Effector memory CD4-positive, alpha-beta T cell (primary cell): ENCODE data around the gene MLLT10.

ENCODE experiments used
- DNase-seq, 3 donors: peaks; one replicate each; pipeline ENCODE4 v3.0.0-alpha.2; 2020
- H3K27ac ChIP-seq: 2 replicates; pipeline ENCODE4 v1.7.0; 2013; ENCODE audit warnings: mild to moderate bottlenecking, low read length, moderate library complexity; ENCODE audit not compliant: insufficient read depth, poor library complexity, severe bottlenecking
- H3K27me3 ChIP-seq: replicated peaks from 2 replicates; pipeline ENCODE4 v1.7.0; 2013; ENCODE audit warnings: mild to moderate bottlenecking, low read length; ENCODE audit not compliant: insufficient read depth, control insufficient read depth, poor library complexity, severe bottlenecking
- H3K36me3 ChIP-seq: 2 replicates; pipeline ENCODE4 v1.7.0; 2013; ENCODE audit warnings: mild to moderate bottlenecking, low read length, moderate library complexity; ENCODE audit not compliant: control insufficient read depth, insufficient read depth
- H3K4me1 ChIP-seq: 2 replicates; pipeline ENCODE4 v1.7.0; 2013; ENCODE audit warnings: low read length, mild to moderate bottlenecking; ENCODE audit not compliant: control insufficient read depth, insufficient read depth, poor library complexity, severe bottlenecking
- H3K4me3 ChIP-seq: 2 replicates; pipeline ENCODE4 v1.7.0; 2013; ENCODE audit warnings: low read length, low read depth, mild to moderate bottlenecking; ENCODE audit not compliant: insufficient read depth, poor library complexity, severe bottlenecking
- H3K9me3 ChIP-seq: 2 replicates; pipeline ENCODE4 v1.7.0; 2013; ENCODE audit warnings: mild to moderate bottlenecking, low read length, moderate library complexity; ENCODE audit not compliant: control insufficient read depth

Gene MLLT10

DNA sequence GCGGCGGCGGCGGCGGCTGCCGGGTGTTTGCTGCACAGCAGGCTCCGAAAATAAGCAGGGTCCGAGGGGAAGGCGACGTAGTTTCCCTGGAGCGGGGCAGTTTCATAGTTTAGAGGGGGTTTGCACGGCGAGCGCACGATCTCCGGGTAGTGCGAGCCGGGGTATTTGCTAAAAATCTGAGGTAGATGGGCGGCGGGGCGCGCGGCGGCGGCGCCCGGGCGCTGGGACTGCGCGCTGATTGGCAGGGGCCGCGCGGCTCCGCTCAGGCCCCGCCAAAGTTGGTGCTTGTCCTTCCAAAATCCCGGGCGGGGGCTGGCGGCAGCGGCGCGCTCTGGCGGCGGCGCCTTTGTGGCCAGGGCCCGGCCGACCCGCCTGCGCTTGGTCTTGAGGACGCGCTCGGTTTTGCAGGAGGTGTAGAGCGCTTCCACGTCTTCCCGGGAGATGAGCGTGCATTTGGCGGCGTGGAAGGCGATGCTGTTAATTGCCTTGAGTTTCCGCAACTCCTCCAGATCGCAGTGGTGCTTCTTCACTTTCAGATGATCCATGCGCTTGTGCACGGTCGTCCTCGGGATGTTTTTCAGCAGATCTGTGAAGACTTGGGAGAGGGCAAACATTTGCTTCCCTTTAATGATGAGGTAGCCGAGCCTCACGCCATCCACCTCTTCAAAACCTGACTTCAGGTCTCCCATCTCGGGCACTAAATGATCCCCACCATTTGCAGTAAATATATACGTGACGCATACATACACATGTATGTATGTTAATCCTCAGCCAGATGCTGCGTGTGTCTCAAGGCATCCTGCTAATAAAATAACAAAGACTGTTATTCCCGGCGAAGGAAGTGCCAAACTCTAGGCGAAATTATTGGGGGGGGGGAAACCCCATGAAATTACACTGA is 16.6 kb upstream of the MLLT10 start:
- Histone ChIP-seq H3K4me1 (peaks cover 34% of the 10 kb centered on the region), H3K27me3 (peaks cover 87% of the 10 kb centered on the region), H3K36me3 (no peaks in the 10 kb centered on the region), H3K4me3 (peak overlapping the region; percentile 50), H3K27ac (no peak overlapping the region), H3K9me3 (no peaks in the 10 kb centered on the region)
- DNase-seq = no peak

DNA sequence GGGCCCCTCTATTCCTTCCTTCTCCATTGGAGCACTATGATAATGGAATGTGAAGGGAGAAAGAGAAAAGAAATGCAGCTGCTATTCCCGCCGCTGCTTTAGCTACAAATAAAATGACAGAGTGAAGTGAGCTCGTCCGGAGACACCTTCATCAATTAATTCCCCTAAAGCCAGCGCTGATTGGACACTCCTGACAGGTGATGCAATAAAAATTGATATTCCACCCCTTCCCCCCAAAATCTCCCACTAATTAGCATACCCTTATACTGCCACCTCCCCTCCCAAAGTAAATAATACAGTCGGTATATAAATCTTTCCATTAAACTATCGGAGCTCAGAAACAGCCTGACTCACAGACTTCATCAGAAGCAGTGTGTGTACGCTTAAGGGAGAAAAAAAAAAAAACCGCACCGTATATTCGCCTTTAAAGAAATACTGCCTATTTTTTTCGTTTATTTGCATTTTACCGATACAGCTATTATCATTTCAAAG is 15.8 kb upstream of the MLLT10 start:
- Histone ChIP-seq H3K4me3 (peak overlapping the region; percentile 50), H3K9me3 (no peaks in the 10 kb centered on the region), H3K36me3 (no peaks in the 10 kb centered on the region), H3K27ac (no peak overlapping the region), H3K4me1 (peaks cover 34% of the 10 kb centered on the region), H3K27me3 (peaks cover 80% of the 10 kb centered on the region)
- DNase-seq = no peak

DNA sequence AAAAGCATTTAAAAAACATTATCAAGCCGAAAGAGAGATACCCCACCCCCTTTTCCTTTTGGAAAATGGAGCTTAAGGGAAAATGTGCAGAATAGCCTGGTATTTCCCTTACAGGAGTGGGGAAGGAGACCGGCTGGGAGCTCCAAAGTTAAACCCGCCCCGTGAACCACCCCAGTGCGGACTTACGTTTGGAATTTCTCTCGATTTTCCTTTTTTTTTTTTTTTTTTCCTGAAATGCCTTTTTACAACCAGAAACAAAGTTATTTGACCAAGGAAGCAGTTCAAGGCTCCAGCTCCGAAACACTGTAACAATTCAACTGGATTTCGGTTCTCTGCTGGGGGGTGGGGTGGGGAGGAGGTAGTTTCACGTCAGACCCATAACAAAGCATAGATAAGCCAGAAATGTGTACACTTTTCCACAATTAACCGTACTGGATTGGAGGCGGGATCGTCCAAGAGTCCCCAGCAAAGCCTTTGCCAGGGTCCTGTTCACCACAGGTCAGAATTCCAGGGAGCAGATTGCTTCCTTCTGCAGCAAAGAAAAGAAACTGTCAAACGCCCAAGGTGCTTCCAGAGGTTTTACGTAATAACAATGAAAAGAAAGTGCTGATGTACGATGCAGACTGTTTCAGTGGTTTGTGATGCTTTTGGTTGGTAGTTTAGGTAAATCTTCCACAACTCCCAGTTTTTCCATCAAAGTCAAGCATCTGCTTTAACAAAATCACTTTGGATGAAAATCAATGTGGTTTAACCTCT is 15.2 kb upstream of the MLLT10 start:
- Histone ChIP-seq H3K27me3 (peaks cover 74% of the 10 kb centered on the region), H3K27ac (no peak overlapping the region), H3K4me3 (no peak overlapping the region), H3K36me3 (no peaks in the 10 kb centered on the region), H3K9me3 (no peaks in the 10 kb centered on the region), H3K4me1 (peaks cover 34% of the 10 kb centered on the region)
- DNase-seq = no peak

DNA sequence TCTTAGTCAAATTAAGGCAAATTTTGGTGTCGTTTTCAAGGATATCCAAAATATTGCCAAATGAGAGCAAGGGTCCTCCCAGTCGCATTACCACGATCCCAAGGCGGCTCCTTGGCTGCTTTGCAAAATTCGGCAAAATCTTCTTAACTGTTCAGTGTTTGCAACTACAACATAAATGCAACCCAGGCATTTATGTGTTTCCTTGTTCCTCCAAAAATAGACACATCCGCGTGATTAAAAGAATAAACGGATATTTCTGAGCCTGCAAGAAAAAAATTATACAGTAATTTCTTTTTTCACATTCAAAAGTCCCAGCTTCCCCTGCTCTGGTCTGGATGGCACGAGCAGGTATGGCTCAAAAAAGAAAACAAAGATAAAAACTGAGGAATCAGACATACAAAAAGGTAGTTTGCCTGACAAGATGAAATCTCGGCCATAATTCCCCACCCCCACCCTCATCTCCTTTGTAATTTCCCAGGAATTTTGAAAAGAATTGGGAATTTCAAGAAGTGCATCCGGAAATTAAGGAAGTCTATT is 14.6 kb upstream of the MLLT10 start:
- Histone ChIP-seq H3K4me3 (no peak overlapping the region), H3K4me1 (peaks cover 34% of the 10 kb centered on the region), H3K9me3 (no peaks in the 10 kb centered on the region), H3K36me3 (no peaks in the 10 kb centered on the region), H3K27me3 (peaks cover 69% of the 10 kb centered on the region), H3K27ac (no peak overlapping the region)
- no peak for DNase-seq

DNA sequence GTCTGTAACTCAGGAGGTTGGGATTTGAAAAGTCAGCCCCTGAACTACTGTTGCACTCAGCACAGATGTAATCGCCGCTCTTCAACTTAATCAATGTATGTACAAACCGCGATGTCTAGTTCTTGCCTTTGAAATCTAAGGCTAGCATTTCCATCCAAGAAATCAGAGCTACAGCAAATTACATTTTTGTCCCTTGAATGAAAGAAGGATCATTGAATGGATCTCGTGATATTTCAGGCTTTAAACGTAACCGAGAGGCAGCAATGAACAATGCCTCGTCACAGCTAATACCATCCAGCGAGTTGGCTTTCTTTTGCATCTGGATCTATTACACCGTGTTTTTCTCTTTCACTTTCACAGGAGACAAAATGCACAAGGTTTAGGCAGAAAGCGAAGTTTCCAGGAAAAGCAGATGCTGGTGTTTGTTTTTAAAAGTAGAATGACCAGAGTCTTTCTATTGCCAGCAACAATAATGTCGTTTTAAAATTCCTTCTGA is 14.0 kb upstream of the MLLT10 start:
- no peak overlapping the region for H3K4me3 ChIP-seq
- H3K27me3 ChIP-seq = peaks cover 64% of the 10 kb centered on the region
- H3K4me1 ChIP-seq = peaks cover 34% of the 10 kb centered on the region
- no peak overlapping the region for H3K27ac ChIP-seq
- no peaks in the 10 kb centered on the region for H3K36me3 ChIP-seq
- no peaks in the 10 kb centered on the region for H3K9me3 ChIP-seq
- no peak for DNase-seq

DNA sequence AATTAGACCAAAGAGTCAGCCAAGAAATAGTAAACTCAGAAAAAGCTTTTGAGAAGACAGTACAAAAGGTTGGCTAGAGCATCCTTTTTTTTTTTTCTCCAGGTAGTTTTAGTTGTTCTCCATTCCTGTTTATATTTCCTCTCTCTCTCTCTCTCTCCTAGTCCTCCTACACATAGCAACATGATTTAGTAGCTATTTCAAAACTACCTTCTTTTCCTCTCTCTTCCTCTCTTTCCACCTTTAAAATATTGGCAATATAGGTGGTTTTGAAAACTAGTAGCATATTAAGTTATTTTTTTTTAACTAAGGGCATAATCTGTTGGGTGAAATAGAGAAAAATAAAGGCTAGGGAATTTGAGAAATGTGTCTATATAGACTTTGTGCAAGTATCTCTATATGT is 13.5 kb upstream of the MLLT10 start:
- H3K36me3 ChIP-seq = no peaks in the 10 kb centered on the region
- no peak for DNase-seq
- peaks cover 38% of the 10 kb centered on the region for H3K4me1 ChIP-seq
- no peaks in the 10 kb centered on the region for H3K9me3 ChIP-seq
- H3K27ac ChIP-seq = no peak overlapping the region
- H3K4me3 ChIP-seq = no peak overlapping the region
- peaks cover 59% of the 10 kb centered on the region for H3K27me3 ChIP-seq

DNA sequence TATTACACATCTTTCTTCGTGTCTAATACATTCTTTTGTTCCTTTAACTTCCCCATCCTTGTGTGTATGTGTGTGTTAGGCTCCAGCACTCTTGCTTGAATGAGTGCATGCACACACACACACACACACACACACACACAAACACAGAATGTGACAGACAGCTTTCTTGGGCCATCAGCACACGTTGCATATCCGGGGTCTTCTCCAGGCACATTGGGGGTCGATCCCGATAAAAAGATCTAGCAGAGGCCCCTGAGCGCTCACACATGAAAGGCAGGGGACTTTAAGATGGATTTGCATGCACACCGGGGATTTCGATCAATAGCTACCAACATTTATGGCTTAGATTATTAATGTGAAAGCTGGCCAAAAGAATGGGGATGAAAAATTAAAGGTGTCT is 13.1 kb upstream of the MLLT10 start:
- H3K9me3 ChIP-seq = no peaks in the 10 kb centered on the region
- H3K4me1 ChIP-seq = peaks cover 42% of the 10 kb centered on the region
- H3K27me3 ChIP-seq = peaks cover 54% of the 10 kb centered on the region
- no peaks in the 10 kb centered on the region for H3K36me3 ChIP-seq
- no peak overlapping the region for H3K4me3 ChIP-seq
- H3K27ac ChIP-seq = no peak overlapping the region
- DNase-seq = no peak

DNA sequence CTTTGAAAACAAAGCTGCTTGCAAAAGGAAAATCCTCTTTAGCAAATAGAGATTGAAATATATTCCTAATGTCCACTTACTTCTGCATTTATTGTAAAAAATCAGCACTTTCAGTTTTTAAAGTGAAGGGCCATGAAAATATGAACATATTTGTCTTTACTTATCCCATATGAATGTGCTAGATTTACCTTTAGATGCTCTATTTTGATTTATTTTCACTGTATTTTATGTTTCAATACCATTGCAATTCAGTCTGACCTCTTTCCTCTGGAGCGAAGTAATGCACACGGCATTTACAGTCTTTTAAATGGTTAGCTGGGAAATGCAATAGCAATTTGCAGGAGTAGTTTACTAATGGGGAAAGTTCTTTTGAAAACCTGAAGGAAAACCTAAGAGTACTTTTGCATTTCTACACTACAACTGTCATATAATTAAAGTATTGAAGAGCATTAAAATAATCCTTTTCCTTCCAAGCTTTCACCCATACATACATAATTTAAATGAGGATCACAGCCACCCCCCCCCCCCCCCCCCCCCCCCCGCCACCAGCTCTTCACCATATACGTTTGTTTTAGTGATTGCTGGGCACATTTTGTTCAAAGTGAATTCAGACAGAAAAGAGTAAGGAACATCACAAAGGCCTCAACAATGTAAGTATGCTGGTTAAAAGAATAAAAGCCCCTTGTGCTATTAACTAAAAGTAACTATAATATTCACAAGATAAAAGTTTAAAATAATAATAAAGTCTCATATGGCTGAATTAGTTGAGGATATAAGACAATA is 12.1 kb upstream of the MLLT10 start:
- Histone ChIP-seq H3K9me3 (no peaks in the 10 kb centered on the region), H3K4me1 (peaks cover 36% of the 10 kb centered on the region), H3K27ac (no peak overlapping the region), H3K27me3 (peaks cover 47% of the 10 kb centered on the region), H3K36me3 (no peaks in the 10 kb centered on the region), H3K4me3 (no peak overlapping the region)
- no peak for DNase-seq

DNA sequence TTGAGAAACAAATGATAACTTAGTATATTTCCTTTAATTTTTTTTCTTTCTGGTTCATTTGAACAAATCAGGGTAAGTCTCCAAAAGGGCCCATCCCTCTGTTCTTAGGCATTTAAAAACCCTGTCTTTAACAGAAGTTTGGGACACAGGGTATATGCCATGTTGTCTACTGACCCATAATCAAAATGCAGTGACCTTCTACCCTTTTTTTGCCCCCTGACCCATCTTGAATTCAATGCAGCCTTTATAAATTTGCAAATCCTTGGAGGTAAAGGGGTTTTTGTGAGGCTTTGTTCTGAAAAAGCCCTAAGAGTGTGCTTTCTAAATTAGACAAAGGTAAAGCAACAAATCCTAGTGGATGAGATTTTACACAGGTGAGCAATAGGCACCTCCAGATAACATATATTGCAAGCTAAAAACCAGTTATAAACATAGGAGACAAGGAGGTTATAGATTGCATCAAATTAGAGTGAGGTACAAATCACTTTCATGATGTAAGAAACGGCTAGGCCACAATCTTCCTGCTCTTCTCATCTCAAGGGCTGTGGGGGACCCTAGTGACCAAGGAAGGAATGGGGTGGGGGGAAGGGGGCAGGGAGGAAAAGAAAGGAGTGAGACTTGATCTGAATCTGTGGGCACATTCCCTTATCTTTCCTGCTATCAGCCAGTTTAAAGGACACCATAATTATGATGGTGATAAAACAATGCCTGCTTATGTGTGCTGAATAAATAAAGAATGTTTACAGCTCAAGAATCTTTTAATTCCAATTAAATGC is 11.2 kb upstream of the MLLT10 start:
- Histone ChIP-seq H3K4me3 (no peak overlapping the region), H3K27me3 (peaks cover 40% of the 10 kb centered on the region), H3K9me3 (no peaks in the 10 kb centered on the region), H3K4me1 (peaks cover 32% of the 10 kb centered on the region), H3K27ac (no peak overlapping the region), H3K36me3 (no peaks in the 10 kb centered on the region)
- DNase-seq = no peak
